Posterior vena cava (tissue), 2 donors: Measurements from ENCODE around the gene TP63. TPM values are rescaled to one million over a fixed set of nuclear protein-coding genes. Genes with fewer than 3 reads are reported as not detected.

Source experiments
- DNase-seq: peaks from one replicate; pipeline ENCODE4 v3.0.0-alpha.2; 2020; ENCODE audit warnings: low spot score
- intact Hi-C, 2 donors: fragments of 100-400 bp; cut with DNase I; formaldehyde crosslinking; loops; one replicate each; pipeline versions ENCODE4 v1.14.1 to v1.14.2; 2022 to 2023
- microRNA-seq, 2 donors: library from miRNA; unstranded; fragments of <30 nt; microRNA quantifications; one replicate each; pipeline ENCODE4 v1.2.0, GENCODE V29; 2020 to 2021; ENCODE audit warnings: borderline microRNAs expressed in 2 of 2
- total RNA-seq, 2 donors: library from RNA; stranded (reverse); fragmentation: NEBNext Ultra II Directional; extraction: Animal tissue kit (Norgen Biotek cat#: 25700); gene quantifications; one replicate each; pipeline ENCODE4 v1.2.1, GENCODE V29; 2021
- donor health status: DM: yes; HTN: yes; CAD: no.
- donor health status: DM: yes; HTN: yes; CAD: no.

TP63 gene
- total RNA-seq, 2 donors from 2014 or later, result 0.19 to 0.46 TPM

DNA sequence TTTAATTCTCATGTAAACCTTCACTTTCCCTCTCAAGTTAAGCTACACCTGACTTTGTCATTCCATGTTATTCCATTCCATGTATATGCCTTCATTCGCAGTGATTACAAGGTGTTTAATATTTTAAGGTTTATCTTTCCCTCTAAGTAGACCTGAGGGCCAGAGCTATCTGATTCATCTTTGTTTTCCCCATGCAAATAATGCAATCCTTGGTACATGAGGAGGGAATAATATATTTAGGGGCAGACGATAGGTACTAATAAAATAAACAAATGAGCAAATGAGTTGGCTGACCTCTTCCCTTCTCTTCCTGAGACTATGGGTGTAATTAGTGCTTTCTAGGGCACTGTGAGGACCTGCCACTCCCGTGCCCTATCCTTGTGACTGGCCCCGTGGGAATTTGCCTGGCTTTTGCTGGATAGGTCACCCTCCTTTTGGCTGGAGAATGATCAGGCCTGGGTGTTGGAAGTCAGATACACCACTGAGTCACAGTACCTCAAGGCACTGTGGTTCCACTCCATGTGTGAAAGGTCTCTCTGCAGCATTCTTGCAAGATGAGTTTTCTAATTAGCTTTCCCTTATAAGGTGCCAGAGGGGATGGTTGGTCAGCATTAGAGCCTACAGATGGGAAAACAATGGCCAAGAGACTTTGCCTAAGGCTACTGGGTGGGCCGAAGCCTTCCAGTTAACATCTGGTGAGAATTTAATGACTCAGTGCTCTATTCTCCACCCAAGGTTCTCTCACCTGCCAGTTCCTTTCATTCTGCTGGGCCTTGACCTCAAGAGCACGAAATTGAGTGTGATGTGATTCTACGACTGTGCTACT is 306.3 kb downstream of the TP63 start:
- intact Hi-C loops, result no loop called here
- DNase-seq, result no peak

- intact Hi-C loops, result no loop called here
- no peak for DNase-seq
Measured at GRCh38 chr3:189941125-189941524, 309.9 kb downstream of the TP63 start.

- intact Hi-C loops, result no loop called here
- DNase-seq, result no peak
Measured at GRCh38 chr3:189941679-189942078, 310.5 kb downstream of the TP63 start.

DNA sequence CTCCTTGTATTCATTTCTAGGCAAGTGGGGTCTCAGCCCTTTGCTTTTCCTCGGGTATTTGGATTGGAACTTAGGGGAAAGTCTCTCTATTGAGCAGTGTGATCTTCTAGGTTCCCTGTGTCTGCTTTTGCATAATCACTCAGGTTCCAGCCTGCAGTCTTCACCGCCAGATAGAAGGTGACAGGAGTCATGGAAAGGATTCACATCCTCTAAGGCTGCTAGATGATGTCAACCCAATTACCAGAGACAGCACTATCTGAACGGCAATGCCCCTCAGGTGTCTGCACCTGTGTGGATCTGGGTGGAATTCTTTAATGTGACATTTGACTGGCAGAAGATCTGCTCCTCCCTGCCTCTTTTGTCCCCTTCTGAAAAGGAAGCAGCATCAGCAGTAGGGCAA is 311.8 kb downstream of the TP63 start:
- no peak for DNase-seq
- intact Hi-C loops, result no loop called here

DNA sequence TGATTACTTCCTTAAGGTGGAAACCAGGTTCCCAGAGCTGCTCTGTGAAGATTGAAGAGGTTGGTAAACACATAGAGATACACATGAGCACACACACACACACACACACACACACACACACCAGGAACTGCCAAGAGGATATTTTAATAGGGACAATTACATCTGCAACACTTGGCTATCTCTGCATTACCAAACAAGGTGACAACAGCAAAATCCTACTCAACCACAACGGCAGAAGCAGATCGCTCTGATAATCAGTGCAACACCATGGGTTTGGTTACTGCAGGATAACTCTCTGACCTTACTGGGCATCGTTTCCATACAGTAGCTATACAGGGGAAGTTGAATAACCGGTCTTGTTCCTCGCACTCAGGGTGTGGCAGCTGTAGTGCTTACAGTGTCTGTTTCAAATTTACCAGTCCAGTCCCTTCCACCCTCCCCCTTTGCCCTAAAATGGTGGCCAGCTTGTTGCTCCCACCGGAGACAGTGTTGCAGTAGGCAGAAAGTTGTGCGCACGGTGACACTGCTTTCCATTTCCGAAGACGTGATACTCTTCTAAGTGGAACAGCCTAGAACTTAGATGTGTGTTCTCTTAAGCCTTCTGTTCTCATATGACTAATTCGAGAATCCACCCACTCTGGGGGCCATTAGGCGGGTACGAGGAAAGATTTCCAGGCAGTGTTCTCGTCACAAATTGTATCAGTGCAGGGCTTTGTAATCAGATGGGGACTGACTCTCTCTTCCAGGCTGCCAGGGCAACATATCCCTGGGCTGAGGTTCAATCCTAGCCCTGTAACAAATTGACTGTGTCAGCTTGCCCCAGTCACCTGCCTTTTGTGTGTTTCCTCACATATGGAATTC is 313.3 kb downstream of the TP63 start:
- no peak for DNase-seq
- intact Hi-C loops, result no loop called here

DNA sequence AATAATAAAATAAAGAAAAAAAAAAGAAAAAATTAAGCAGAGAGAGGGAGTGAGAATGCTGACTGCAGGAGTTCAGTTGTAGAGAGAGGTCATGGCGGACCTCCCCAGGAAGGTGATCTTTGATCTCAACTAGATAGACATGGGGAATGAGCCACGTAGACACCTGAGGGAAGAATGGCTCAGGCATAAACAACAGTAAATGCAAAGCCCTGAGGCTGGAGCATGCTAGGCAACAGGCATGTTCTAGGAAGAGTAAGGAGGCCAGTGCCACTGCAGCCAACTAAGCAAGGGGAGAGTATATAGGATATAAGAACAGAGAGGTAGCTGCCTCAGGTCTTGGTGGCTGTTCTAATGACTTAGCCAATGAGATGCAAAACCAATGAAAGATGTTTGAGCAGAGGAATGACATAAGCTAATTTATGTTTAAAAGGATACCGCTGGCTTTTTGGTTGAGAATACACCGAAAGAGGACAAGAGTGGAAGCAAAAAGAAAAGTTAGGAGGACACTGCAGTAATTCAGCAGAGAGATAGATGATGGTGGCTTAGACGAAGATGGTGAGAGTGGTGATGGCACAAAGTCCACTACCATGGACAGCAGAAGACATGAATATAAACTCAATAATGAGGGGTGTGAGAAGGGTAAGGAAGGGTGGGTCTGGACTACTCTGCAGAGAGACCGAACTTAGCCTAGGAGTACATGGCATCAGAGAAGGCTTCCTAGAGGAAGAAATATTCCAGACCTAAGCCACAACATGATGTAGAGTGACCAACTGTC is 314.9 kb downstream of the TP63 start:
- no peak for DNase-seq
- intact Hi-C loops, result no loop called here

Small RNAs within 50 kb of the gene (microRNA-seq; reads per million reads assigned to microRNA genes)
- 0.78 to 0.97 reads per million in 2 donors for gene MIR944
